ENCODE measurements around the gene ABHD14A.
A peak's percentile ranks its signal among the peaks of the same experiment; 100 is the strongest.

GRCh38 chr3:51982352-51982837, 7.5 kb downstream of the ABHD14A start:
- TF ChIP-seq, protein P1, sequence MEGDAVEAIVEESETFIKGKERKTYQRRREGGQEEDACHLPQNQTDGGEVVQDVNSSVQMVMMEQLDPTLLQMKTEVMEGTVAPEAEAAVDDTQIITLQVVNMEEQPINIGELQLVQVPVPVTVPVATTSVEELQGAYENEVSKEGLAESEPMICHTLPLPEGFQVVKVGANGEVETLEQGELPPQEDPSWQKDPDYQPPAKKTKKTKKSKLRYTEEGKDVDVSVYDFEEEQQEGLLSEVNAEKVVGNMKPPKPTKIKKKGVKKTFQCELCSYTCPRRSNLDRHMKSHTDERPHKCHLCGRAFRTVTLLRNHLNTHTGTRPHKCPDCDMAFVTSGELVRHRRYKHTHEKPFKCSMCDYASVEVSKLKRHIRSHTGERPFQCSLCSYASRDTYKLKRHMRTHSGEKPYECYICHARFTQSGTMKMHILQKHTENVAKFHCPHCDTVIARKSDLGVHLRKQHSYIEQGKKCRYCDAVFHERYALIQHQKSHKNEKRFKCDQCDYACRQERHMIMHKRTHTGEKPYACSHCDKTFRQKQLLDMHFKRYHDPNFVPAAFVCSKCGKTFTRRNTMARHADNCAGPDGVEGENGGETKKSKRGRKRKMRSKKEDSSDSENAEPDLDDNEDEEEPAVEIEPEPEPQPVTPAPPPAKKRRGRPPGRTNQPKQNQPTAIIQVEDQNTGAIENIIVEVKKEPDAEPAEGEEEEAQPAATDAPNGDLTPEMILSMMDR (IDR thresholded peaks at IDR 0.05), result peak; percentile 16 to 53 (median 25)
- TF ChIP-seq POLR2A (IDR thresholded peaks at IDR 0.05), result no peak
